ENCODE data around the gene PRPF8. TPM values are rescaled to one million over a fixed set of nuclear protein-coding genes. Genes with fewer than 3 reads are reported as not detected.

Gene PRPF8
- total and polyA plus RNA-seq, 2 of the 8 experiments (the other 6 are each of a cell fraction or from before 2014, with no cell fraction given): 329 to 337 TPM

- no peak for TF ChIP-seq SAP30 (IDR thresholded peaks at IDR 0.05; ENCODE audit: insufficient read depth, insufficient replicate concordance, low read length)
- TF ChIP-seq RBBP5 (IDR thresholded peaks at IDR 0.05; ENCODE audit: borderline replicate concordance, low read depth, low read length): 0 out of 2 replicates have a peak, but pooled peaks have one; percentile 61
- TF ChIP-seq BCL11A (IDR thresholded peaks at IDR 0.05; ENCODE audit: low read depth in 2 of 2, low read length in 2 of 2): no peak
- no peak for TF ChIP-seq CEBPB (IDR thresholded peaks at IDR 0.05; ENCODE audit: low read depth, low read length)
- 0 out of 4 replicates have a peak, but pooled peaks of 1 of the 2 experiments have one; percentile 28 for TF ChIP-seq SIN3A (conservative IDR thresholded peaks at IDR 0.05 in 1 of 2, IDR thresholded peaks at IDR 0.05 in 1 of 2; ENCODE audit: low read depth in 1 of 2, low read length in 2 of 2)
- peak; percentile 23 to 41 for TF ChIP-seq RAD21 (IDR thresholded peaks at IDR 0.05 in 1 of 2, conservative IDR thresholded peaks at IDR 0.05 in 1 of 2; ENCODE audit: low read depth in 2 of 2, low read length in 2 of 2)
- peak; percentile 55 to 80; a peak in 2 of 4 replicates for TF ChIP-seq HDAC2 (IDR thresholded peaks at IDR 0.05; ENCODE audit: borderline replicate concordance in 1 of 2, low read depth in 2 of 2, low read length in 2 of 2)
- TF ChIP-seq SP4 (IDR thresholded peaks at IDR 0.05; ENCODE audit: low read length): 0 out of 2 replicates have a peak, but pooled peaks have one; percentile 69
- TF ChIP-seq KDM1A (IDR thresholded peaks at IDR 0.05; ENCODE audit: borderline replicate concordance, low read length): peak; percentile 57; the same call in 1 of the 2 replicates
- peak; percentile 88 for TF ChIP-seq KDM4A (IDR thresholded peaks at IDR 0.05; ENCODE audit: low read depth, low read length, severe bottlenecking)
- TF ChIP-seq ATF3 (IDR thresholded peaks at IDR 0.05; ENCODE audit: insufficient read depth, low read depth, low read length): no peak
- peak; percentile 47 for TF ChIP-seq ASH2L (IDR thresholded peaks at IDR 0.05; ENCODE audit: low read length)
- no peak for TF ChIP-seq EZH2 (IDR thresholded peaks at IDR 0.05; ENCODE audit: low read depth, low read length, severe bottlenecking)
- no peak for TF ChIP-seq JUN (IDR thresholded peaks at IDR 0.05; ENCODE audit: low read depth, low read length)
- TF ChIP-seq YY1 (IDR thresholded peaks at IDR 0.05; ENCODE audit: low read depth, low read length): no peak
Observed at GRCh38 chr17:1648173-1648962, 36.3 kb downstream of the PRPF8 start (continued).
